Retina (tissue), 1 donor: ENCODE measurements around the gene SRGAP1.

Experiments
- DNase-seq: peaks from one replicate; pipeline ENCODE4 v3.0.0-alpha.2; 2016

The SRGAP1 gene

DNA sequence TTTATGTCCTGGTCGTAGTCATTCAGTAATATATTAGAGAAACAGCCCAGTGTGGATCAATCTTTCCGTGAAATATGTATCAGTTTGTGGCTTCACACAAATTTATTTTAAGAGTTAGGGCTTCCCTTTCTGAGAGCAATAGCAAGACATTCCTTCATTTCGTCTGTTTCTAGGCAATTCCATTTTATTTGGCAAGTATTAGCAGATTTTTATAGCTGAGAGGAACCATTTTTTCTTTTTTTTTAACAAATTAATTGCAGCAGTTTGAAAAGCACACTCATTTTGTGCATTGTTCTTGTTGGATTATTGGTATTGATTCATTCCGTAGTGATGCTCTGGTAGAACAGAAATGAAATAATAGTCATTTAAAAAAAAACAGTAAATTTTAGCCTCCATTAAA is 132.9 kb downstream of the SRGAP1 start:
- DNase-seq, result no peak

GRCh38 chr12:63978519-63978918 is 134.0 kb downstream of the SRGAP1 start:
- DNase-seq, result no peak

GRCh38 chr12:63980211-63980610 is 135.7 kb downstream of the SRGAP1 start:
- DNase-seq, result no peak

DNA sequence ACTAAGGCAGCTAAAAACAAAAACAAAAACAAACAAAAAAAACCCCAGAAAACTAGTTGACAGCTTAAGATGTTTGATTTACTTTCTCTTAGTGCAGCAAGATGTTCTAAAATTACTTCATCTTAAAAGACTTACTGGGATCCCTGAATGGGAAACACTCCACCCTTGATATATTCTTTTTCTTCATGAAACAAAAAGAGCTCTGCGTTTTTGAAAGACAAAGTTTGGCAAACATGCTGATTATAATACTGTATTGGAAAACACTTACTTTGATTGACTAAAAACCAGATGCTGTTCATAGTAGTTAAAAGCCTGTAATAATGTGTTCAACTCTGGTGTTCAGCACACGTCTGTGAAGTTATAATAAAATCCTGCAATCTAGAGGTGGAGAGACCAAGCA is 136.8 kb downstream of the SRGAP1 start:
- DNase-seq, result no peak

- DNase-seq, result no peak
Observed at GRCh38 chr12:63982604-63983295, 138.2 kb downstream of the SRGAP1 start.

DNA sequence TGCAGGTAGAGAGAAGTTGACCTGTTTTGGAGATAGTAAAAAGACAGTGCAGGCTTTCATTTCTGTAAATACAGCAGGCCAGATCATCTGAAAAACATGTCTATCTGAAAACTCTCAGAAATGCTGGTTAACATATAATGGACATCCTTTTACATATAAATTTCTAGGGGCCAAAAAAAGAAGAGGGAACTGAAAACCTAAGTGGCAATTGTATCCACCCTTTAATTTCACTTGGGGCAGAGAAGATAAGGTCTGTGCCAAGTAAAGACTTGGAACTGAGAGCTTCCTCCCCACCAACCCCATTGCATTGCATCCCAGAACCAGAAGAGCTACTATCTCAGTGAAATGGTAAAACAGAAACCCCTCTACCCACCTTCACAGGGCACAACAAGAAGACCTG is 141.0 kb downstream of the SRGAP1 start:
- DNase-seq, result no peak

- no peak for DNase-seq
Observed at GRCh38 chr12:63985945-63986344, 141.4 kb downstream of the SRGAP1 start.

- DNase-seq, result no peak
Observed at GRCh38 chr12:63989301-63989845, 144.9 kb downstream of the SRGAP1 start.

GRCh38 chr12:63990828-63991547 is 146.5 kb downstream of the SRGAP1 start:
- DNase-seq, result peak; percentile 4

GRCh38 chr12:63994704-63995103 is 150.2 kb downstream of the SRGAP1 start:
- DNase-seq, result no peak

DNA sequence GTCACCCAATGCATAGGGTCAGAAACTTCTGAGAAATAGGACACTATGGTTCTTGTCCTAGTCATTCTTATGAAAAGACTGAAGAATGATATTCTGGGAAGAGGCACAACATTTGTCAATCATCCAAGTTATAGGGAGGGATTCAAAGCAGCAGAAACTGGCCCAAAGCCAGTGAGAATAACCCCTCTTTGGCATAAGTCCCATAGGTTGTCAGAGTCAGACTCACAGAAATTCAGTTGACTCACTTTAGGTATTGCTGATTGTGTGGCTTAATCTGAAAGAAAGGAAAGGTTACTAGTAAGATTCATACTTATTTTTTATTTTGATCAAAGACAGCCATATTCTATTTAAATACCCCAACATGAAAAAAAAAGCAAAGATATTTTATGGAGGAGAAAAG is 151.0 kb downstream of the SRGAP1 start:
- DNase-seq, result no peak

DNA sequence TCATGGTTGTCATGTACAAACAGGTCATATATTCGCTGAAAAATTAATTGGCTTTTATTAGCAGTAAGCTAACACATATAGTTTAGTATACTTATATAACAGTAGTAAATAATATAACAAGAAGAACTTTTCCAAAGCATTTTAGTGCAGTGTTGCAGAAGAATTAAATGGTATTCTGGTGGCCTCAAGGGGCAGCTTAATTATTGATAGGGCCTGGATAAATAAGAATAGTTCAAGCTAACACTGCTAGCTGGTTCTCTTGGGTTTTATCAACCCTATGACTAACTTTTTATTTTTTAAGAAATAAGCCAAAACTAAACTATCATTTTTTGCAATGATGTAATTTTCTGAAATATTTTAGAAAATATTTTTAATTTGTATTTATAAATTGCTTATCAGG is 152.1 kb downstream of the SRGAP1 start:
- DNase-seq, result no peak

- DNase-seq, result no peak
Observed at GRCh38 chr12:63997198-63997597, 152.7 kb downstream of the SRGAP1 start.

DNA sequence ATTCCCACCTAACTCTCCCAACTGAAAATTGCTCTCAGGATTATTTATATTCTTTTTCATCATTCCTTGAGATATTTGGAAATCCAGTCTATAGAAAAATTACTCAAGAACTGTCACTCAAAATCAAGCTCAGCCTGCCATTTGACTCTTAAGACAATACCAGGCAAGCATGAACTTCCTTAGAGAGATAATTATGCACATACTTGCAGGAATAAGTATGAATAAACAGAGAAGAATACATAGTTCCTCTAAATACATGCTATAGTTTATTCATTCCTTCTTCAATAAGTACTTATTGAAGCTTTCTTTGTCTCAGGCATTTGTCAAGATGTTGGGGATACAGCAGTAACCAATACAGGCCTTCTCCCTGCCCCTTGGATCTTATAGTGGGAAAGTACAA is 154.1 kb downstream of the SRGAP1 start:
- no peak for DNase-seq

- no peak for DNase-seq
Observed at GRCh38 chr12:63999853-64000252, 155.4 kb downstream of the SRGAP1 start.

- no peak for DNase-seq
Observed at GRCh38 chr12:64001439-64001838, 156.9 kb downstream of the SRGAP1 start.

DNA sequence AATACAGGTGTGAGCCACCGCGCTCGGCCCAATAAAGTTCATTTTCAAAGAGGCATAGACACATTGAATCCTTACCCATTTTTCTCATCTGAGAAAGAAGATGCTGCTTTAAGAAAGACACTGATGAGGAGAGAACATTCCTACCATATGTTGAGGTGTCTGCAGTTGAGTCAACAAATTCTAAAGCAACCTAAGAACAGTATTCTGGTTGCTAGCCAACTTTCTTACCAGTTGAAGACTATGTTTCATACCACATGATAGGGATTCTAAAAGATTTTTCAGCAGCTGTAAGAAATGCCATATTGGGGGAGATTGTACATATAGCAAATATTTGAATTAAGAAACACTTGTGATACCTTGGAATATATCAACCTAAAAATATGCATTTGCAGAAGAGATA is 160.1 kb downstream of the SRGAP1 start:
- DNase-seq, result no peak

DNA sequence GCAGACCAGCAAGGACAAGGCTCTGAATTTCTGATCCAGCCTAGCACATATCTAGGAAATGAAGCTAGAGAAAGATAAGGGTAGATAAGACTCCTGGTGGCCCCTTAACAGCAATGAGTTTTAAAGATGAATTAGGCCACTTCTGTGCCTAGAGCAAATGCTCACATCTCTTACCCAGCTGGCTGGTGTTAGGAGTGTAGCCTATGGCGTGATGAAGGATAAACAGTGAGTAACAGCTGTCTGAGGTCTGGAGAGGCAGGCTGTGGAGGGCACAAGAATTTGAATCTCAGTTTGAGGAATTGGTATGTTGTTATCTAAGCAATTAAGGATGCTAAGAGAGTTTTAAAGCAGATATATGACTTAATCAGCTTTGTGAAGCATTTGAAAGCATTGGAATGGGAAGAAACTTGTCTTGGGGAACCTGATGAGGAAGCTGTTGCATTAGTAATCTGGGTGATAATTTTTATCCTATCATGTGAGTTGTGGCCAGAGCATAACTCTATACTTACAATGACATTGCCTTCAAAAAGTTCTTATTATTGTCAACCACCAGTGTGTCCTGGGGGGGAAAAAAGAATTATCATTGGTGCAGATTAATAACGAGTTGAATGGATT is 161.8 kb downstream of the SRGAP1 start:
- no peak for DNase-seq

GRCh38 chr12:64007853-64008252 is 163.4 kb downstream of the SRGAP1 start:
- DNase-seq, result no peak

DNA sequence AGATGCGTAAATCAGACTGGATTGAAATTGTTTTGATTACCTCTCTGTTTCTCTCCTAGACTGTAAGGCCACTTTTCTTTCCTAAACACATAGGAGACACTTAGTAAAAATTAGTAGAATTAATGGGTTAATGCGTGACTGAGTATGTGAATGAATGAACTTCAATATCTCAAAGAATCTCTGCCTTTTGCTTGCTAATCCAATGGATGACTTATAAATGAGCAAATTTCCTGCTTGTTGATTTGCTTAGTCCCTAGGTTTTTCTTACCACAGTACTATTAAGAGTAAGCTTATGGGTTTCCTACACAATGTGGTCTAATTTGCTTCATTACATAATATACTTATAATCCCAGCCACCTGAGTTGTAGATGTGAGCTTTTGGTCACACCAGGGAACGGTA is 164.1 kb downstream of the SRGAP1 start:
- DNase-seq, result no peak

DNA sequence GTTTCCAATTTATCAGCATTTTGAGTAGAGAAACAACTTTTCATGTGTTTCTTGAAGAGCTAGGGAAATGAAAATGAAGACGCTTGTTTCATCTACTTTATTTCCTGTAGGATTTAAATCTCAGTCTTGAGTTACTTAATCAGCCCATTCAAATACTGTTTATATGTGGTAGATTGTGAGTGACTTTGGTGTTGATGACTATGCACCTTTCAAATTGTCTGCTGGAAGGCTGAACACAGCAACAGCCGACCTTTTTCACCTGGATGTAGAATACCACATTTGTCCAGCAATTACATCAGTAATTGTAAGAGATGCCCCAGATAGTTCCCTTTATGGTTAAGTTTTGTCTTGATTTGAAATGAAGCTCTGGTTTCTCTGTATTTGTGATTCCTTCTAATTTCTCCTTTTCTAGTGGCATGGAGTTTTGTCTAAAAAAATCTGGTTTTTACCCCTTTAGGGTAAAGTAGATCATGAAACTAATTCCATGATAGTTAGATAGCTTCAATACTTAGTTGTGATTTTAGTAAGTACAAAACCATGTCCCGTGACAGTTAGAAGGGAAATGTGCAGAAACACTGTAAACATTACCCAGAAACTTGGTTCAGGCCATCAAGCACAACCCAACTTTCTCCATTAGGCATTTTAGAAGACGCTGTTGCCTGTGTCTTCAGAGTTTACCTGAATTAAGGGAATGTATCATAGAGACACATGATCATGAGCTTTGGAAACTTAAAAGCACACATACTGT is 165.0 kb downstream of the SRGAP1 start:
- no peak for DNase-seq

DNA sequence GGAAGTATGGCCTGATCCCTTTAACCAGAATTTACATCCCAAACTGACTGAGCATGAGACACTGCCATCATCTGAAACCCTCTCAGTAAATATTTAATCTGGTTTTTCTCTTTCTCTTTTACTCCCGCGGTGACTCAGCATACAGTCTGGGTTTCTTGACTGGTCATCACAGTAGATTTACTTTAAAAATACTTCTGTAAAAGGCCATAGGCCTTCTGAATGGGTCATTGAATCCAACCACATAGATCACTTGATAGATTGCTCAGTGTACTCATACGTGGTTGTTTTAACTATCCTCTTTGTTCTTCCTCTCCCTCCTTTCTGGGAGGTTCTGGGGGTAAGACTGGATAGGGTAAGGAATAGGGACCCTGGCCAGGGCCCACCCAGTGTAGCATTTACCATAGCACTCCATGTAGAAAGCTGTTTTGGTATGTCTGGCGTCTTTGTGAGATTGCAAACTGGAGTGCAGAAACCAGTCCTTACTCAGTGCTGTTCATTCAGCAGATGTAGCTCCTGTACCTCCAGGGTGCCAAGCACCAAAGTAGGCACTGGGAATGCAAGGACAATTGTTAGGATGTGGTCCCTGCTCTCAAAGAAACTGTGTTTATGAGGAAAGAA is 165.7 kb downstream of the SRGAP1 start:
- DNase-seq, result no peak

DNA sequence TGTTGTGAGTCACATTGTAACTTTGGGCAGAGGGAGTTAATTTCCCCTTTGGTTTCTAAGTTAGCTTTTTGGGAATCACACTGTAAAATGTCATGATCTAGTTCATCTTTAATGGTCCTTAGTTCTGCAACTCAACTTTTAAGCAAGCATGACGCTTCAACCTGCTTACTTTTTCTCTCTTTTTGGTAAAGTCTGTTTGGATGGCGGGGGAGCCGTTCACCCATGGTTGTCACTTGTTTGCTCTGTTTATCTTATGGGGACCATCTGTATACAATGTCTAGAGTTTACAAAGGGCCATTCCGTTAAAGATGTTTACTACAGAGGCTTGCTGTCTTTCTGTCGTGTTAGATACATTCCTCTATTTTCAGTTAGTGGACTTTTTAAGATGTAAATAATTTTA is 172.0 kb downstream of the SRGAP1 start:
- DNase-seq, result no peak
